K562 (cell line): ENCODE results near the gene GRIN2A.

ENCODE experiments used
- CBFB ChIP-seq: sonication (generic); formaldehyde crosslinking; IDR thresholded peaks from 2 replicates; pipeline ENCODE4 v1.4.0; 2020; ENCODE audit warnings: mild to moderate bottlenecking, missing genetic modification reagents
- CTCF ChIP-seq, 3 experiments: IDR thresholded peaks in 2 of 3; conservative IDR thresholded peaks in 1 of 3; 2 replicates each; pipeline ENCODE4 v1.5.1; 2011 to 2012; ENCODE audit warnings: low read length in 3 of 3, mild to moderate bottlenecking in 3 of 3, control low read depth in 2 of 3, improper control_type of control experiment in 1 of 3, inconsistent platforms in 1 of 3, low read depth in 1 of 3, mixed read lengths in 1 of 3, moderate library complexity in 1 of 3; ENCODE audit not compliant: insufficient read depth in 2 of 3
- ZBTB40 ChIP-seq, 2 experiments: fragments of 450-650 bp in 1 of 2; sonication (generic) in 1 of 2; formaldehyde crosslinking in 1 of 2; IDR thresholded peaks; 2 replicates each; pipeline versions ENCODE4 v1.7.1 to v1.9.0; 2016 to 2022; ENCODE audit warnings: inconsistent platforms in 1 of 2, mild to moderate bottlenecking in 1 of 2, missing genetic modification reagents in 1 of 2
- ZBTB43 ChIP-seq: sonication (generic); formaldehyde crosslinking; IDR thresholded peaks from 2 replicates; pipeline ENCODE4 v1.8.0; 2023; ENCODE audit warnings: mild to moderate bottlenecking, missing genetic modification reagents
- ZBTB7A ChIP-seq: IDR thresholded peaks from 2 replicates; pipeline ENCODE4 v1.6.1; 2011; ENCODE audit warnings: low read depth, mild to moderate bottlenecking, low read length, moderate library complexity, borderline replicate concordance; ENCODE audit not compliant: control insufficient read depth
- ZBTB8A ChIP-seq: fragments of 450-650 bp; IDR thresholded peaks from 2 replicates; pipeline ENCODE4 v1.6.1; 2018; ENCODE audit warnings: mild to moderate bottlenecking, moderate library complexity; ENCODE audit not compliant: partially characterized antibody

DNA sequence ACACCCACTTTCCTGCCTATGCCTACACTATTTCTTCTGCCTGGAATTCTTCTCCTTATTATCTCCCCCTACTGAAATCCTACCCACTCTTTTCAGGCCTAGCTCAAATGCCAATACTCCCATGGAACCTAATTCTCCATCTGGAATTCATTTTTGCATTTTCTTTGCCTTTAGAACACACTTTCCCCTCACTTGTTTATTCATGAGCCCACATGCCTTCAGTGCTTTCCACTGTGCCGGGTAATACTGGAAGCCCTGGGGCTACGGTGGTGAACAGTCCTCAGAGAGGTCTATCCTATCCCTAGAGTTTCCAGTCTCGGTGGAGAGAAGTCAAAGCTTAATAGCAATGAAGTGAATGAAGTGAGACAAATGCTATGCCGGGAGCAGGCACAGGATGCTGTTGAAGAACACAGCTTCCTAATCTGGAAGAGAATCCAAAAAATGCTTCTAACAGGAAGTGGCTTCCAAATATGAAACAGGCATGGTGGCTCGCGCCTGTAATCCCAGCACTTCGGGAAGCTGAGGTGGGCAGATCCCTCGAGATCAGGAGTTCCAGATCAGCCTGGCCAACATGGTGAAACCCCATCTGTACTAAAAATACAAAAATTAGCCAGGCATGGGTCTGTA lies 322.4 kb downstream of the GRIN2A start:
- TF ChIP-seq CBFB (no peak), CTCF (IDR thresholded peaks at IDR 0.05 in 2 of 3, conservative IDR thresholded peaks at IDR 0.05 in 1 of 3; ENCODE audit: insufficient read depth in 2 of 3, low read depth in 1 of 3, low read length in 3 of 3) (no peak), ZBTB7A (no peak), ZBTB43 (no peak), ZBTB40 (IDR thresholded peaks at IDR 0.05) (no peak), ZBTB40 (CRISPR knock-in tag; IDR thresholded peaks at IDR 0.05) (no peak), ZBTB8A (no peak)
